Gastrocnemius medialis (tissue), 4 donors: ENCODE data around the gene DSC3.
"Not testable (repeated sequence)": the region's sequence is repeated elsewhere in the genome, so short reads cannot be mapped to it uniquely, and the experiment has no call there.

Experiments used
- CTCF ChIP-seq, 5 experiments: fragments of 450-650 bp in 3 of 5; fragments of 200-600 bp in 2 of 5; sonication (generic) in 2 of 5; IDR thresholded peaks in 4 of 5; conservative IDR thresholded peaks in 1 of 5; 1 replicate in 4 of 5; 2 replicates in 1 of 5; pipeline ENCODE4 v1.5.1; 2016 to 2019; ENCODE audit warnings: antibody characterized with exemption in 5 of 5, mild to moderate bottlenecking in 3 of 5, moderate library complexity in 3 of 5
- POLR2A ChIP-seq, 2 donors: fragments of 450-650 bp; IDR thresholded peaks; one replicate each; pipeline ENCODE4 v1.6.1; 2017; ENCODE audit warnings: antibody characterized with exemption in 2 of 2, mild to moderate bottlenecking in 2 of 2, moderate library complexity in 2 of 2

- TF ChIP-seq CTCF (IDR thresholded peaks at IDR 0.05 in 4 of 5, conservative IDR thresholded peaks at IDR 0.05 in 1 of 5); POLR2A (IDR thresholded peaks at IDR 0.05): not testable (repeated sequence)
These were observed 4.9 kb downstream of the DSC3 start for GRCh38 chr18:31037686-31038085.
